Raji (cell line): ENCODE results near the gene SUOX.

Experiments used
- POLR2A ChIP-seq: IDR thresholded peaks from 2 replicates; pipeline ENCODE4 v1.6.1; 2011; ENCODE audit warnings: low read depth, low read length, control low read depth; ENCODE audit not compliant: insufficient read depth

SUOX gene

GRCh38 chr12:56004211-56004610 lies 7.1 kb downstream of the SUOX start:
- no peak for TF ChIP-seq POLR2A

- TF ChIP-seq POLR2A = peak; percentile 19; the same call in 1 of the 2 replicates
Observed at GRCh38 chr12:56007564-56008559, 10.8 kb downstream of the SUOX start.

DNA sequence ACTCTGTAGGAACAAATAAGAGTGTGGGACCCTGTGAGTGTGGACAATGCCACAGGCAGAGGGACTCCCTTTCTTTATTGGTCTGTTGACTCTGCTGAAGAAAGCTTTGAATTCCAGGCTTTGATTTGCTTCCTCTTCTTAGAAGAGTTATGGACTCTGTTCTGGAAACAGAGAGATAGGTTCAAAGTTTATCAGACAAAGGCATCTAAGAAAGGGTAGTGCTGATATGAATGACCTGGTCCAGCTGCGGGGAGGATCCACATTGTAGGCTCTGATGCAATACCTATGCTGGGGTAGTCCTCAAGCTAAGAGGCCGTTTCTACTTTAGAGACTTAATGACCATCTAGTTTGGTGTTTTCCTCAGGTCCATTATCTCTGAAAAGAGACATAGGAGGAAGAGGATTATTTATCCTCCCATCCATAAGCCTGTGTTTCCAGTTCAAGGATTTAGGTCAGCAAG lies 13.1 kb downstream of the SUOX start:
- no peak for TF ChIP-seq POLR2A

DNA sequence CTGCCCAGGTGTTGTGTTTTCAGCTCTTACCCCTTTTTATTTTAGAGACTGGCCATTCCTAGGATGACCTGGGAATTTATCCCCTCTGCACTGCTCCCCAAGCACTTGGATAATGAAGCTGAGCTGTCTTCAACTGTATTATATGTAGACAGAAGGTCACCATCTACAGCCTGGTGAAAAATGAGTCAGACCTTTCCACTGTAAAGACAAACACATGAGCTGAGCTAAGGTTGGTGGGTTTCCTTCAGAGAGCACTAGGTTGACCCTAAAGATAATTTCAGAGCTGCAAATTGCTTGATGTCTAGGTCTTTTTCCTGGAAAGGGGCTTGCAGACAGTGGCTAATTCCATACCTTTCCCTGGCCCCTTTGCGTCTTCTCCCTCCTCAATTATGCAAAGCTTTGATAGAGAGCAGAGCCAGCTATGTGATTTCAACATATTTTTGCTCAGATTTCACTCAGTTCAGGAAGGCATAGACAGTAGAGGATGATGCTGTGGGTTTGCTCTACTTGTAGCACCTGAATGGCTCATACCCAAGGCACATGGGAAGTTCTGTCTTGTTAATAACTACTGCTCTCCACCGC lies 14.5 kb downstream of the SUOX start:
- no peak for TF ChIP-seq POLR2A

- no peak for TF ChIP-seq POLR2A
Observed at GRCh38 chr12:56013482-56013881, 16.4 kb downstream of the SUOX start.

GRCh38 chr12:56014205-56014604 lies 17.1 kb downstream of the SUOX start:
- TF ChIP-seq POLR2A = no peak

- TF ChIP-seq POLR2A = no peak
Observed at GRCh38 chr12:56017181-56017580, 20.1 kb downstream of the SUOX start.

GRCh38 chr12:56018356-56018755 lies 21.3 kb downstream of the SUOX start:
- TF ChIP-seq POLR2A = no peak

- no peak for TF ChIP-seq POLR2A
Observed at GRCh38 chr12:56020423-56021184, 23.5 kb downstream of the SUOX start, which contains the start of gene IKZF4. TSS of gene IKZF4 (plus strand) at chr12:56021043. CDS start at chr12:56021494, 451 bp downstream.

DNA sequence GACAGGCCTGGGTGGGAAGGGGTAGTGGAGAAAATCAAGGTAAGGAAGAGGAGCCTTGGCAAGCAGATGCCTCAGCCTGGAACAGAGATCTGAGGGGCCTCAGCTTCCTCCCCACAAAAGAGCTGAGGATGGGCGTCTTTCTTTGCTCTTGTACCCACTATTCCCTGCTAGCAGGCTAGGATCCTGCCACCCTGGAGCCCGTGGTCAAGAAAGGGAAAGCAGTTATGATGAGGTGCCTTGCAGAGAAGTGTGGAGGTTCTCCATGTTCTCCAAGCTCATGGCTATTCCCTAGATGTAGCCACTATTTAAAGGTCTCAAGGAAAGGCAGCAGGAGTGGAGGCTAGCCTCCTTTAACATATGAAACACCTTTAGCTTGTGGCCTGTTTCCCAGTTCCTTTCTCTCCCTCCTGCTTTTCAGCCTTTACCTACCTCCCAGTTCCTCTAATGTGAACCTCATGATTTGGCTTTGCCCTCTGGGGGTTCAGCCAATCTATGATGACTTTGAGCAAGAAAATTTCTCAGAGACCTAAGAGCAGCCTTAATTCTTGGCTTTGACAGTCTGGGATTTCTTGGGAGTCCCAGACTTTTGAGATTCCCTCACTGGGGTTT lies 24.9 kb downstream of the SUOX start:
- no peak for TF ChIP-seq POLR2A

DNA sequence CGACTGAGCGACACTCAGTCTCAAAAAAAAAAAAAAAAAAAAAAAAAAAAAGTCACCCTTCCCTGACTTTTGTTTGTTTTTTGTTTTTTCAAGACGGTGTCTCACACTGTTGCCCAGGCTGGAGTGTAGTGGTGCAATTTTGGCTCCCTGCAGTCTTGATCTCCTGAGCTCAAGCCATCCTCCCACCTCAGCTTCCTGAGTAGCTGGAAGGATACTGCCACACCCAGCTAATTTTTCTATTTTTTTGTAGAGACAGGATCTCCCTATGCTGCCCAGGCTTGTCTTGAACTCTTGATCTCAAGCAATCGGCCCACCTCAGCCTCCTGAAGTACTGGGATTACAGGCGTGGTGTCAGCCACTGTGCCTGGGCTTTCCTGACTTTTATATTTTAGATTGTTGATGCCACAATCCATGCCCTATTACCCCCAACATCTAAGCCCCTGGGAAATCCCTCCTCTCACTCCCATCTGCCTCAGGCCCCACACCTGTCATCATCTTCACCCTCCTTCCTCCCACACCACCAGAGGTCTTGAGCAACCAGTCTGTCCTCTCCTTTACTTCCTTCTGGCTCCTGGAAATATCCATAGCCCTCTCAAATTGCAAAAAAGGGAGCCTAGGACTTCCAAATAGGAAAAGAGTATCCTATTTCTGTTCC lies 31.6 kb downstream of the SUOX start:
- no peak for TF ChIP-seq POLR2A

DNA sequence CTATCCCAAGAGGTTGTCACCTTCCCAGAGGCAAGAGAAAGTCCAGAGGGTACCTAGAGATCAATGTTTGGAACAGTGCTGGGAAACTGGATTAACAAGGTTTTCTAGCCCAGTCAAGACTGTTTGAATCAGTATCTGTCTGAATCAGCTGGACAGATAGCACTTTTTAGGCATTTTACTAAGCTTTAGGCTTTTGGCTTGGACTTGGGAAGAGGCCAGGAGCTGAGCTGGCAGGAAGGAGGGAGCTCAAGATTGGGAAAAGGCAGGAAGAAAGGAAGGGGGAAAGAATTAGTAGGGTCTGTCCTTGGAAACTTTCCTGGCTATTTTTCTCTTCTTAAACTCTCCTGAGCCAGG lies 32.1 kb downstream of the SUOX start:
- no peak for TF ChIP-seq POLR2A

GRCh38 chr12:56029666-56030293 lies 32.7 kb downstream of the SUOX start:
- no peak for TF ChIP-seq POLR2A

- no peak for TF ChIP-seq POLR2A
Observed at GRCh38 chr12:56031987-56032386, 34.9 kb downstream of the SUOX start.
